HEK293T (cell line): ENCODE results near the gene MARS1.

Experiments used
- BHLHE40 ChIP-seq: fragments of 450-650 bp; IDR thresholded peaks from 2 replicates; pipeline ENCODE4 v1.6.1; 2016; ENCODE audit warnings: mild to moderate bottlenecking, moderate library complexity, borderline replicate concordance
- NFRKB ChIP-seq: fragments of 450-650 bp; IDR thresholded peaks from 2 replicates; pipeline ENCODE4 v1.6.1; 2016; ENCODE audit warnings: mild to moderate bottlenecking, moderate library complexity
- SP1 ChIP-seq: fragments of 450-650 bp; IDR thresholded peaks from 2 replicates; pipeline ENCODE4 v1.6.1; 2017
- SUZ12 ChIP-seq: fragments of 450-650 bp; IDR thresholded peaks from 2 replicates; pipeline ENCODE4 v1.6.1; 2016; ENCODE audit warnings: mild to moderate bottlenecking

DNA sequence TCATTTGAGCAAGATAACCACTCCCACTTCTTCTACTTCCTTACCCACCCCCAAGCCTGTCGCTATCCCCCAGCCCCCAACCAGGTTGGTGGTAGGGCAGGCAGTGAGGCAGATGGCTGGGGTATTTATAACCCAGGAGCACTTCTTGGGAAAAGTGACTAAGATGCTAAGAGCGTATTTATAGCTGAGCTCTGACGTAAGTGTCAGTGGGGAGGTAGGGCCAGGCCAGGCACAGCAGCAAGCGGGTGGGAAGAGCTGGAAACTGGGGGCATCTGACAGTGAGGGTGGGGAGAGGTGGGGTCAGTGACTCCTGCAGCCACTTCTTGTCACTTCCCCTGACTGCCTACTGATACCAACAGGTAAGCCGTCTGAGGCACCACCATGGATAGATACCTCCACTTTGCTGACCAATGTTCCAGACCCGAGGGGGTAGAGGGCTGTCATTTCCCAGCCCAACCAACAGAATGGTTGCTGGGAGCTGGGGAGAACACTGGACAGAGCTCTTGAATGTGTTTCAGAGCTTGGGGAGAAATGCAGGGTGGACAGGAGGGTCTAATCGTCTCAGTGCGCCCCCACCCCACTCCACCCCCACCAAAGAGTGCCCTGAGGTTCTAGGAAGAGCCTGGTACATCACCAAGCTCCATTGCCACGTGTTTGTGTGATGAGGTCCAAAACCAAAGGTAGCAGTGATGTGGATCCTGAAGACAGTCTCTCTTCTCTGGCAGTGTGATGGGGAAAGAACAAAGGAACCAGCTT lies 35.5 kb upstream of the MARS1 start:
- TF ChIP-seq NFRKB (no peak), SP1 (no peak), BHLHE40 (no peak), SUZ12 (no peak)
